Choroid plexus epithelial cell (primary cell): ENCODE measurements around the gene PTPN7.
A peak's percentile ranks its signal among the peaks of the same experiment; 100 is the strongest.

Experiments used
- DNase-seq: peaks from one replicate; pipeline ENCODE4 v3.0.0-alpha.2; 2010; ENCODE audit warnings: low read depth
- H3K4me3 ChIP-seq: 2 replicates; pipeline ENCODE4 v1.5.1; 2011; ENCODE audit warnings: low read depth, mild to moderate bottlenecking, control low read depth, low read length, moderate library complexity
- CTCF ChIP-seq: conservative IDR thresholded peaks from 2 replicates; pipeline ENCODE4 v1.5.1; 2011; ENCODE audit warnings: low read depth, mild to moderate bottlenecking, control low read depth, inconsistent platforms, low read length, moderate library complexity

The PTPN7 gene

DNA sequence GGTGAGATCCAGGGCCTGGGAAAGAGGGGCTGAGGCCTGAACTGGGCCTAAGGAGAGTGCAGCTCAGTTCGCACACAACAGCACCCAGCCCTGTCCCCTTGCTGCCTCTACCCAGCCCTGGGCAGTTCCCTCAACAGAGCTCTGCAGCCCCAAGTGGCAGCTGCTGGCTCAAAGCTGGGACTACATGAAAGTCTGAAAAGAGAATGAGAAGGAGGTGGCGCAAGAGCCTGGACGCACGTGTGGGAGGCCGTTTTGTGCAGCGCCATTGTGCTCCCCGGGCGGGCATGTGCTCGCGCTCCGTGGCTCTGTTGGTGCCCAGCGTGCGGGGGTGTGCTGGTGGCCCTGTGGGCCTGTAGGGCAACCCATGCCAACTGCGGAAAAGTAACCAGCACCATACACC is 27.4 kb downstream of the PTPN7 start:
- DNase-seq, result no peak
- no peak overlapping the region for H3K4me3 ChIP-seq
- no peak for TF ChIP-seq CTCF

- no peak overlapping the region for H3K4me3 ChIP-seq
- peak; percentile 36 for DNase-seq
- TF ChIP-seq CTCF, result no peak
Measured at GRCh38 chr1:202131956-202132821, 28.2 kb downstream of the PTPN7 start.

DNA sequence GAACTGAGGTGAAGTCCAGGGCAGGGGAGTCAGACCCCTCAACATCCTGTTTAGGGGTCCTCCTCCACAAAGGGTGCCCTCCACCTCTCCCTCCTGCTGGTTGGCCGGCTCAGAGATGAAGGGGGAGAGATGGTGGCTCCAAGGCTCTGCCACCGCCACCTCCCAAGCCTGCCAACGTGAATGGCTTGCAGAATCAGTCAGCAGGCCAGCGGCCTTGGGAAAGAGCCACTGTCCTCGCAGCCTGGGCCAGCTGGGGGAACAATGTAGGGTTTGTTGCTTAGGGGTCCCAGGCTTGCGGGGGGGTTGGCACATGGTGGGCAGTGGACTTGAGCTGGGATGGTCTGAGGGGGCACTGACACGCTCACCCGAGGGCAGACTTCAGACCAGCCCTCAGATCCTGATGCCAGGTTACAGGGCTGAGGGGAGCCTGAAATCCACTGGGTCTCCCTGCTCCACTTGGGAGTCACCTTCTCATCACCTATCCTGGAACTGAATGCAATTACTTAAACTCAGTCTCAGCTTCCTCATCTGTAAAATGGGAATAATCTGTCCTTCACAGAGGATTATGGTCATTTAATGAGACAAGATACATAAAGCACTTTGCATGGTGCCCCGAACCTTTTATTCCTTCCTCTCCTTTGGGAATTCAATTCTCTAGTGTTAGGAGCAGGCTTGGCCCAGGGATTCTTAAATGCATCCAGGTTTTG is 29.4 kb downstream of the PTPN7 start:
- H3K4me3 ChIP-seq, result no peak overlapping the region
- TF ChIP-seq CTCF, result no peak
- DNase-seq, result no peak

DNA sequence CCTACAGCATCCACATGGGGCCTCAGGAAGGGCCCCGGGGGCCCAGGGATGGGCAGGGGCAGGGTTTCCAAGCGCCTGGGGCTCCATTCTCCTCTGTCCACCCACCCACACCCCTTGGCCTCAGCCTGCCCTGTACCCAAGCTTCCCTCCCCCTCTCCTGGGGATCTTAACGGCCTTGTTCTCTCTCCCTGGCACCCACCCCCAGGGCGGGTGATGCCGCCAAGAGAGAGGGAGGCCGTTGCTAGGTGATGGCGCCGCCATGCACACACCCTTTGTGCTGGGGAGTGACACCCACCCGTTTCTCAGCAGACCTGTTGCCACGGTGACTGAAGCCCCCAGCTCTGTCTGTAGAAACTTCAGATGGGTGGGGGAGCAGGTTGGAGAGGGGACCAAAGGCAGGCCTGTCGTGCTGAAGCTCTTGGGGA is 30.1 kb downstream of the PTPN7 start:
- no peak overlapping the region for H3K4me3 ChIP-seq
- TF ChIP-seq CTCF, result no peak
- DNase-seq, result no peak

- no peak overlapping the region for H3K4me3 ChIP-seq
- TF ChIP-seq CTCF, result no peak
- DNase-seq, result no peak
Measured at GRCh38 chr1:202129453-202130296, 30.7 kb downstream of the PTPN7 start.

- no peak for DNase-seq
- TF ChIP-seq CTCF, result no peak
- no peak overlapping the region for H3K4me3 ChIP-seq
Measured at GRCh38 chr1:202127836-202128622, 32.4 kb downstream of the PTPN7 start.
